ENCODE data around the gene KRCC1.

DNA sequence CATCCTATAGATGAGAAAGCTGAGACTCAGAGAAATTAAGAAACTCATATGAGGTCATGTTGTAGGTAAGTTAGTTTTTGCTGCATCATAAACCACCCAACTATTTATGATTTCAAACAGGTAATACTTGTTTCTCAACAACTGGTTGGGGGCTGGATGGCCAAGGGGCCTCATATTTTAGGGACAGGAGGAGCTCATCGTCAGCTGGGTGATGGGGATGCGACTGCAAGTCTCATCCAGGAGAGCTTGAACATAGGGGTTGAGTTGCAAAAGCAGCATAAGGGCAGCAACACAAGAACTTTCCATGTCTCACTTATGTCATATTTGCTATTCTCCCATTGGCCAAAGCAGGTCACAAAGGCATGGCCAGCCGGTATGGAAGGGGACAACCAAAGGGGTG is 35.6 kb downstream of the KRCC1 start:
- TF ChIP-seq, protein P1, sequence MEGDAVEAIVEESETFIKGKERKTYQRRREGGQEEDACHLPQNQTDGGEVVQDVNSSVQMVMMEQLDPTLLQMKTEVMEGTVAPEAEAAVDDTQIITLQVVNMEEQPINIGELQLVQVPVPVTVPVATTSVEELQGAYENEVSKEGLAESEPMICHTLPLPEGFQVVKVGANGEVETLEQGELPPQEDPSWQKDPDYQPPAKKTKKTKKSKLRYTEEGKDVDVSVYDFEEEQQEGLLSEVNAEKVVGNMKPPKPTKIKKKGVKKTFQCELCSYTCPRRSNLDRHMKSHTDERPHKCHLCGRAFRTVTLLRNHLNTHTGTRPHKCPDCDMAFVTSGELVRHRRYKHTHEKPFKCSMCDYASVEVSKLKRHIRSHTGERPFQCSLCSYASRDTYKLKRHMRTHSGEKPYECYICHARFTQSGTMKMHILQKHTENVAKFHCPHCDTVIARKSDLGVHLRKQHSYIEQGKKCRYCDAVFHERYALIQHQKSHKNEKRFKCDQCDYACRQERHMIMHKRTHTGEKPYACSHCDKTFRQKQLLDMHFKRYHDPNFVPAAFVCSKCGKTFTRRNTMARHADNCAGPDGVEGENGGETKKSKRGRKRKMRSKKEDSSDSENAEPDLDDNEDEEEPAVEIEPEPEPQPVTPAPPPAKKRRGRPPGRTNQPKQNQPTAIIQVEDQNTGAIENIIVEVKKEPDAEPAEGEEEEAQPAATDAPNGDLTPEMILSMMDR (IDR thresholded peaks at IDR 0.05; ENCODE audit: insufficient read depth, low read length, poor library complexity, severe bottlenecking) = no peak
- TF ChIP-seq EZH2phosphoT487 (conservative IDR thresholded peaks at IDR 0.05; ENCODE audit: low read length) = no peak

All from SU-DHL-6 (cell line).